ENCODE measurements around the gene RUNX3. TPM values are rescaled to one million over a fixed set of nuclear protein-coding genes. Genes with fewer than 3 reads are reported as not detected.

RUNX3 gene
- total and polyA plus RNA-seq, 2 donors (not counting 1 experiment from before 2014, with no cell fraction given) = 86.0 to 127 TPM

DNA sequence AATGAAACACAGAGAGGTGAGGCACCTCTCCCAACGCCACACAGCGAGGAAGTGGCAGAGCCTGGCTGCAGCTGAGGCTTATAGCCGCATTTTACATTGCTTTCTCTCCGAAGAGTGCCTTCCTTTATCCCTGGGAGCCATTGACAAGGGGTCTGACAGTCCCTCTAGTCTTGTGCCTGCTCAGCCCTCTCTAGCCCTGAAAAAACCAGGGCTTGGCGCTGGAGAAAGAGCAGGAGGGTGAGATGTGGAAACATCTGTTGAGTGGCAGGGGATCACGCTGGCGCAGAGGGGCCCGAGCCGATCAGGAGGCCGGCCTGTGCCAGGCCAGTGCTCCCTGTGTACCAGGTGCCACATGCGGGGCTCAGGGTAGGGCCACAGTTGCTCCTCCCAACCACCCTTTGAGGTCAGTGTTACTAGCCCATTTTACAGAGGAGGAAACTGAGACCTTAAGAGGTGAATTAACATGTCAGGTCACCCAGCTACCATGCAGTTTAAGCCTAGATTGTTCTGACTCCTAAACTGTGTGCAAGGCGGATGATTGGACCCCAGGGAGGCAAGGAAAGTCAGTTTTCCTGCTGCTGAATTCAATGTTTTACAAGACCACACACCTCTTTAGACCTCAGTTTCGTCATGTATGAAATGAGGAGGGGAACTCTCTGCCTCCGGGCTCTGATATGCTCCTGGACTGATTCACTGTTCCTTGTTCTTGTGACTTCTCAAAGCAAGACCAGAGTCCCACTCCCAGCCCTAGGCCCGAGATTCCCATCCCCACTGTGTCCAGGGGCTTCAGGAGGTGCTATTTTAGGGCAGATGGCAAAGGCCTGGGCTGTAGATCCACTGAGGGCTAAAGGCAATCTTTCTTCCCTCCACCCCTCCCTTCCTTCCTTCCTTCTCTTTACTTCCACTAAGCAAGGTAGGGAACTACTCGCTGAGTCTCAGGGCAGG is 28.0 kb upstream of the RUNX3 start:
- Histone ChIP-seq H3K9me3 (ENCODE audit: control extremely low read depth in 1 of 3, control insufficient read depth in 2 of 3, insufficient read depth in 1 of 3, low read length in 2 of 3) (no peaks in the 10 kb centered on the region), H3K27ac (ENCODE audit: low read length in 2 of 2) (no peak overlapping the region), H3K27me3 (replicated peaks in 1 of 4; ENCODE audit: control extremely low read depth in 1 of 4, control insufficient read depth in 3 of 4, insufficient read depth in 4 of 4, low read length in 3 of 4) (no peaks in the 10 kb centered on the region), H3K36me3 (replicated peaks in 1 of 2; ENCODE audit: control extremely low read depth in 1 of 2, control insufficient read depth in 1 of 2, extremely low read depth in 1 of 2, insufficient read depth in 2 of 2, low read length in 1 of 2) (no peaks in the 10 kb centered on the region), H3K4me3 (ENCODE audit: control extremely low read depth in 1 of 5, extremely low read depth in 1 of 5, insufficient read depth in 1 of 5, low read depth in 2 of 5, low read length in 4 of 5) (no peak overlapping the region), H3K9ac (ENCODE audit: low read length) (peak overlapping the region; percentile 6), H3K79me2 (ENCODE audit: control insufficient read depth, insufficient read depth, low read length) (peaks cover 21% of the 10 kb centered on the region), H2AFZ (ENCODE audit: insufficient read depth, low read depth, low read length, poor library complexity, severe bottlenecking) (no peak overlapping the region), H3K4me1 (ENCODE audit: control insufficient read depth in 2 of 2, insufficient read depth in 2 of 2, low read length in 2 of 2) (peaks cover 44 to 75% of the 10 kb centered on the region in 2 donors), H3K4me2 (replicated peaks; ENCODE audit: low read depth, low read length, poor library complexity, severe bottlenecking) (peak overlapping the region; percentile 58), H4K20me1 (ENCODE audit: control insufficient read depth, insufficient read depth, low read length, poor library complexity, severe bottlenecking) (no peaks in the 10 kb centered on the region)
- WGBS (ENCODE audit: insufficient coverage) = 82% methylated on average over 9 of the region's 16 CpGs
- Mint-ChIP-seq H3K9me3 (ENCODE audit: insufficient read depth) (no peaks in the 10 kb centered on the region), H3K4me1 (peaks cover 68% of the 10 kb centered on the region), H3K4me3 (peak overlapping the region; percentile 77), H3K27ac (peak overlapping the region; percentile 72), H3K27me3 (no peaks in the 10 kb centered on the region)
- POLR2A ChIA-PET = no interaction called here
- ATAC-seq (ENCODE audit: low read depth) = no peak
- CTCF ChIA-PET = interaction anchor here (2.0 to 11.0 kb wide), 2 partner anchors 25 to 77 kb away, joined by 7 to 131 read pairs; no protein-coding TSS in a partner anchor
- intact Hi-C loops (cut with micrococcal nuclease) = loop anchor here (2.0 to 5.0 kb wide), 3 partner anchors 23 to 111 kb away; no protein-coding TSS in a partner anchor
- TF ChIP-seq, protein P1, sequence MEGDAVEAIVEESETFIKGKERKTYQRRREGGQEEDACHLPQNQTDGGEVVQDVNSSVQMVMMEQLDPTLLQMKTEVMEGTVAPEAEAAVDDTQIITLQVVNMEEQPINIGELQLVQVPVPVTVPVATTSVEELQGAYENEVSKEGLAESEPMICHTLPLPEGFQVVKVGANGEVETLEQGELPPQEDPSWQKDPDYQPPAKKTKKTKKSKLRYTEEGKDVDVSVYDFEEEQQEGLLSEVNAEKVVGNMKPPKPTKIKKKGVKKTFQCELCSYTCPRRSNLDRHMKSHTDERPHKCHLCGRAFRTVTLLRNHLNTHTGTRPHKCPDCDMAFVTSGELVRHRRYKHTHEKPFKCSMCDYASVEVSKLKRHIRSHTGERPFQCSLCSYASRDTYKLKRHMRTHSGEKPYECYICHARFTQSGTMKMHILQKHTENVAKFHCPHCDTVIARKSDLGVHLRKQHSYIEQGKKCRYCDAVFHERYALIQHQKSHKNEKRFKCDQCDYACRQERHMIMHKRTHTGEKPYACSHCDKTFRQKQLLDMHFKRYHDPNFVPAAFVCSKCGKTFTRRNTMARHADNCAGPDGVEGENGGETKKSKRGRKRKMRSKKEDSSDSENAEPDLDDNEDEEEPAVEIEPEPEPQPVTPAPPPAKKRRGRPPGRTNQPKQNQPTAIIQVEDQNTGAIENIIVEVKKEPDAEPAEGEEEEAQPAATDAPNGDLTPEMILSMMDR (IDR thresholded peaks at IDR 0.05) = no peak
- no peak for DNase-seq
